ENCODE data around the gene ABHD17C. TPM values are rescaled to one million over a fixed set of nuclear protein-coding genes. Genes with fewer than 3 reads are reported as not detected.

ABHD17C gene
- total and polyA plus RNA-seq, 2 experiments from 2014 or later: 11.3 to 23.8 TPM

GRCh38 chr15:80803580-80804525 lies 108.7 kb downstream of the ABHD17C start:
- H3K4me2 ChIP-seq: no peak overlapping the region
- ATAC-seq (no peak), DNase-seq (ENCODE audit: low spot score) (no peak)
- no peak overlapping the region for H3K27ac Mint-ChIP-seq
- H3F3A ChIP-seq (replicated peaks; ENCODE audit: low read depth): no peaks in the 10 kb centered on the region
- no peaks in the 10 kb centered on the region for H3K36me3 Mint-ChIP-seq (ENCODE audit: low read depth)
- no peaks in the 10 kb centered on the region for H3K36me3 ChIP-seq (ENCODE audit: insufficient read depth)
- H3K4me3 Mint-ChIP-seq: no peak overlapping the region
- H2AFZ ChIP-seq: no peak overlapping the region; the same call in 1 of the 2 replicates
- H4K20me1 ChIP-seq (replicated peaks; ENCODE audit: insufficient read depth): no peaks in the 10 kb centered on the region
- peaks cover 10% of the 10 kb centered on the region for H3K4me1 ChIP-seq (ENCODE audit: insufficient read depth)
- no peaks in the 10 kb centered on the region for H3K9me3 Mint-ChIP-seq
- H3K79me2 ChIP-seq (replicated peaks; ENCODE audit: insufficient read depth): no peaks in the 10 kb centered on the region
- H3K27me3 Mint-ChIP-seq (ENCODE audit: insufficient read depth, low read depth, poor library complexity): peaks cover 4% of the 10 kb centered on the region
- H3K9me2 ChIP-seq (ENCODE audit: insufficient read depth): no peaks in the 10 kb centered on the region; the same call in 1 of the 2 replicates
- peaks cover 13% of the 10 kb centered on the region; the same call in 2 of the 3 replicates for H3K4me1 Mint-ChIP-seq
- H3K27ac ChIP-seq (ENCODE audit: low read depth): no peak overlapping the region
- H3K27me3 ChIP-seq (ENCODE audit: insufficient read depth): no peaks in the 10 kb centered on the region
- no peak overlapping the region for H3K4me3 ChIP-seq
- TF ChIP-seq, protein P1, sequence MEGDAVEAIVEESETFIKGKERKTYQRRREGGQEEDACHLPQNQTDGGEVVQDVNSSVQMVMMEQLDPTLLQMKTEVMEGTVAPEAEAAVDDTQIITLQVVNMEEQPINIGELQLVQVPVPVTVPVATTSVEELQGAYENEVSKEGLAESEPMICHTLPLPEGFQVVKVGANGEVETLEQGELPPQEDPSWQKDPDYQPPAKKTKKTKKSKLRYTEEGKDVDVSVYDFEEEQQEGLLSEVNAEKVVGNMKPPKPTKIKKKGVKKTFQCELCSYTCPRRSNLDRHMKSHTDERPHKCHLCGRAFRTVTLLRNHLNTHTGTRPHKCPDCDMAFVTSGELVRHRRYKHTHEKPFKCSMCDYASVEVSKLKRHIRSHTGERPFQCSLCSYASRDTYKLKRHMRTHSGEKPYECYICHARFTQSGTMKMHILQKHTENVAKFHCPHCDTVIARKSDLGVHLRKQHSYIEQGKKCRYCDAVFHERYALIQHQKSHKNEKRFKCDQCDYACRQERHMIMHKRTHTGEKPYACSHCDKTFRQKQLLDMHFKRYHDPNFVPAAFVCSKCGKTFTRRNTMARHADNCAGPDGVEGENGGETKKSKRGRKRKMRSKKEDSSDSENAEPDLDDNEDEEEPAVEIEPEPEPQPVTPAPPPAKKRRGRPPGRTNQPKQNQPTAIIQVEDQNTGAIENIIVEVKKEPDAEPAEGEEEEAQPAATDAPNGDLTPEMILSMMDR (conservative IDR thresholded peaks at IDR 0.05; ENCODE audit: low read depth in 2 of 2): no peak

GRCh38 chr15:80804970-80805495 lies 109.9 kb downstream of the ABHD17C start:
- Histone ChIP-seq H3K9me2 (ENCODE audit: insufficient read depth) (no peaks in the 10 kb centered on the region; the same call in 1 of the 2 replicates), H3K4me2 (peak overlapping the region; percentile 53; the same call in 1 of the 2 replicates), H3F3A (replicated peaks; ENCODE audit: low read depth) (no peaks in the 10 kb centered on the region), H3K79me2 (replicated peaks; ENCODE audit: insufficient read depth) (no peaks in the 10 kb centered on the region), H4K20me1 (replicated peaks; ENCODE audit: insufficient read depth) (no peaks in the 10 kb centered on the region), H3K4me3 (no peak overlapping the region), H2AFZ (peak overlapping the region; percentile 95), H3K27me3 (ENCODE audit: insufficient read depth) (no peaks in the 10 kb centered on the region), H3K36me3 (ENCODE audit: insufficient read depth) (no peaks in the 10 kb centered on the region), H3K4me1 (ENCODE audit: insufficient read depth) (peaks cover 10% of the 10 kb centered on the region), H3K27ac (ENCODE audit: low read depth) (no peak overlapping the region)
- peaks cover 13% of the 10 kb centered on the region; the same call in 2 of the 3 replicates for H3K4me1 Mint-ChIP-seq
- H3K4me3 Mint-ChIP-seq: no peak overlapping the region
- no peak overlapping the region for H3K27ac Mint-ChIP-seq
- DNase-seq (ENCODE audit: low spot score) (peak; percentile 21), ATAC-seq (peak; percentile 52)
- H3K36me3 Mint-ChIP-seq (ENCODE audit: low read depth): no peaks in the 10 kb centered on the region
- no peak for TF ChIP-seq ZNF331 (CRISPR knock-in tag; IDR thresholded peaks at IDR 0.05; ENCODE audit: low read depth)
- no peaks in the 10 kb centered on the region for H3K9me3 Mint-ChIP-seq
- peaks cover 4% of the 10 kb centered on the region for H3K27me3 Mint-ChIP-seq (ENCODE audit: insufficient read depth, low read depth, poor library complexity)

Small RNA genes lying within 50 kb of the gene (small RNA-seq; reads per million reads assigned to genes)
- gene RNU6-380P (ENCODE audit: low replicate concordance): not detected

Other genes starting within 250 kb of the ABHD17C start
- gene CEMIP, start 84.1 kb downstream of the ABHD17C start, total RNA-seq (2014; rRNA removed; shearing (Covaris generic)): 2.1 and 4.1 TPM in 2 replicates
- gene CEMIP, start 84.1 kb downstream of the ABHD17C start, polyA plus RNA-seq (2016; fragmentation: Nextera tagmentation; extraction: Ambion mirVana): 0.27 and 0.33 TPM in 2 replicates